GM13977 (cell line): ENCODE measurements around the gene PLEKHH2.

ENCODE experiments used
- DNase-seq: peaks from one replicate; pipeline ENCODE4 v3.0.0; 2012; ENCODE audit warnings: low spot score
- in situ Hi-C: fragments of 300-500 bp; cut with MboI; formaldehyde crosslinking; loops from one replicate; pipeline ENCODE4 v1.12.0; 2022; ENCODE audit warnings: low sequenced_read_pairs, low pct_unique_long_range_greater_than_20kb, mixed read lengths, inconsistent platforms; ENCODE audit not compliant: unreplicated experiment
- TF ChIP-seq, protein P1 (sequence below): IDR thresholded peaks from 2 replicates; pipeline ENCODE4 v1.5.1; 2012; ENCODE audit warnings: mild to moderate bottlenecking, control low read depth; ENCODE audit not compliant: insufficient read depth; ENCODE audit errors: extremely low read depth, missing control alignments

Gene PLEKHH2

GRCh38 chr2:43754180-43754579 is 117.1 kb downstream of the PLEKHH2 start:
- in situ Hi-C loops, result no loop called here
- DNase-seq, result no peak

DNA sequence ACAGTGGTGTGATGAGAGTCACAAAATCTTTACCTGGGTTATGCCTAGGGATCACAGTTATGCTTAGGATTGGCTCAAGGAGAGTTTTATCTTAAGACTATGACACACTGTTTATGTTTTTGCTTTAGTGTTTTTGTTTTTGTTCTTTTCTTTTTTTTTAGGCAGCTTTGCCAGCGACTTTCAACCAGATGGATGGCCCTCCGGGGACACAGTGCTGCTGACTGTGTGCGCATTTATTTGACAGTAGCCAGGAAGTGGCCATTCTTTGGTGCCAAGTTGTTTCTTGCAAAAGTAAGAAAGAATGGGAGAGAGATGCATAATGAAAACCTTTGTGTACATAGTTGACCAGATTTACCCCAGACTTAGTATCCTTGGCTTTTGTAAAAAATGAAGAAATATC is 121.7 kb downstream of the PLEKHH2 start:
- TF ChIP-seq, protein P1, sequence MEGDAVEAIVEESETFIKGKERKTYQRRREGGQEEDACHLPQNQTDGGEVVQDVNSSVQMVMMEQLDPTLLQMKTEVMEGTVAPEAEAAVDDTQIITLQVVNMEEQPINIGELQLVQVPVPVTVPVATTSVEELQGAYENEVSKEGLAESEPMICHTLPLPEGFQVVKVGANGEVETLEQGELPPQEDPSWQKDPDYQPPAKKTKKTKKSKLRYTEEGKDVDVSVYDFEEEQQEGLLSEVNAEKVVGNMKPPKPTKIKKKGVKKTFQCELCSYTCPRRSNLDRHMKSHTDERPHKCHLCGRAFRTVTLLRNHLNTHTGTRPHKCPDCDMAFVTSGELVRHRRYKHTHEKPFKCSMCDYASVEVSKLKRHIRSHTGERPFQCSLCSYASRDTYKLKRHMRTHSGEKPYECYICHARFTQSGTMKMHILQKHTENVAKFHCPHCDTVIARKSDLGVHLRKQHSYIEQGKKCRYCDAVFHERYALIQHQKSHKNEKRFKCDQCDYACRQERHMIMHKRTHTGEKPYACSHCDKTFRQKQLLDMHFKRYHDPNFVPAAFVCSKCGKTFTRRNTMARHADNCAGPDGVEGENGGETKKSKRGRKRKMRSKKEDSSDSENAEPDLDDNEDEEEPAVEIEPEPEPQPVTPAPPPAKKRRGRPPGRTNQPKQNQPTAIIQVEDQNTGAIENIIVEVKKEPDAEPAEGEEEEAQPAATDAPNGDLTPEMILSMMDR, result no peak
- in situ Hi-C loops, result no loop called here
- no peak for DNase-seq

More at GRCh38 chr2:43754180-43754579, 117.1 kb downstream of the PLEKHH2 start:
- TF ChIP-seq, protein P1, result no peak

GRCh38 chr2:43759195-43759594 is 122.1 kb downstream of the PLEKHH2 start:
- DNase-seq, result no peak
- TF ChIP-seq, protein P1, result no peak
- in situ Hi-C loops, result no loop called here

GRCh38 chr2:43762286-43762685 is 125.2 kb downstream of the PLEKHH2 start:
- in situ Hi-C loops, result no loop called here
- DNase-seq, result no peak
- TF ChIP-seq, protein P1, result no peak

GRCh38 chr2:43763091-43763490 is 126.0 kb downstream of the PLEKHH2 start:
- TF ChIP-seq, protein P1, result no peak

DNA sequence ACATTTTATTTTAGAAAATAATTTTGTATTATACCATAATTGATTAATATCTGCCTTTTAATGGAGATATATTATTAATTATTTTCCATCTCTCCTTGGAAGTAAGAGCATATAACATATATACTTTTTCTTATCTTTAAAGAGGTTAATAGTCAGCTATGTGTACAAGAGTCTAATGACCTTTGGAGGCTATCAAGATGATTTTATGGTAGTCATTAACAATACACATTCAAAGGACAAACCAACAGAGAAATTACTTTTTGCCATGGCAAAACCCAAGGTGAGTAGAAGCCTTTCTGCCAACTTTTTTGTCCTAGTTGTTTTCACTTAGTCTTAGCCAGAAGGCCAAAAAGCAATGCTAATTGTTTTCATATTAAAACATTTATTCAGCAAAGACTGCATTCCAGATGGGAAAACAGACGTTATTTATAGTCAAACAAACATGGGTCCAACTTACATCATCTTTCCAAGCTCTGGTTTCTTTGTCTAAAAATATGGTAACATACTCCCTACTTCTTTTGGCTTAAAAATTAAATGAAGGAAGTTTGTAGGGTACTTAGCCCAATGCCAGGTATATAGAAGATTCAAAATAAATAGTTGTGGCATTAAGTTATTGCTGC is 127.1 kb downstream of the PLEKHH2 start:
- no peak for DNase-seq
- TF ChIP-seq, protein P1, result no peak
- in situ Hi-C loops, result no loop called here

More at GRCh38 chr2:43763091-43763490, 126.0 kb downstream of the PLEKHH2 start:
- no peak for DNase-seq
- in situ Hi-C loops, result no loop called here
